Upper lobe of left lung (tissue), 4 donors: ENCODE results near the gene FRAS1.

Source experiments
- CTCF ChIP-seq, 6 experiments: fragments of 450-650 bp in 4 of 6; fragments of 200-600 bp in 2 of 6; sonication (generic) in 2 of 6; IDR thresholded peaks; one replicate each; pipeline ENCODE4 v1.5.1; 2016 to 2019; ENCODE audit warnings: antibody characterized with exemption in 6 of 6
- POLR2A ChIP-seq, 4 donors: fragments of 450-650 bp; IDR thresholded peaks; one replicate each; pipeline ENCODE4 v1.5.1; 2016 to 2017; ENCODE audit warnings: antibody characterized with exemption in 4 of 4, mild to moderate bottlenecking in 2 of 4

- TF ChIP-seq CTCF (IDR thresholded peaks at IDR 0.05) = no peak
- TF ChIP-seq POLR2A (IDR thresholded peaks at IDR 0.05) = no peak
These were observed 264.9 kb downstream of the FRAS1 start for GRCh38 chr4:78322032-78322431.
